Measurements from ENCODE around the gene GMCL2. TPM values are rescaled to one million over a fixed set of nuclear protein-coding genes. Genes with fewer than 3 reads are reported as not detected.
A peak's percentile ranks its signal among the peaks of the same experiment; 100 is the strongest.

GMCL2 gene
- total RNA-seq, 1 experiment from 2014 or later: not detected

DNA sequence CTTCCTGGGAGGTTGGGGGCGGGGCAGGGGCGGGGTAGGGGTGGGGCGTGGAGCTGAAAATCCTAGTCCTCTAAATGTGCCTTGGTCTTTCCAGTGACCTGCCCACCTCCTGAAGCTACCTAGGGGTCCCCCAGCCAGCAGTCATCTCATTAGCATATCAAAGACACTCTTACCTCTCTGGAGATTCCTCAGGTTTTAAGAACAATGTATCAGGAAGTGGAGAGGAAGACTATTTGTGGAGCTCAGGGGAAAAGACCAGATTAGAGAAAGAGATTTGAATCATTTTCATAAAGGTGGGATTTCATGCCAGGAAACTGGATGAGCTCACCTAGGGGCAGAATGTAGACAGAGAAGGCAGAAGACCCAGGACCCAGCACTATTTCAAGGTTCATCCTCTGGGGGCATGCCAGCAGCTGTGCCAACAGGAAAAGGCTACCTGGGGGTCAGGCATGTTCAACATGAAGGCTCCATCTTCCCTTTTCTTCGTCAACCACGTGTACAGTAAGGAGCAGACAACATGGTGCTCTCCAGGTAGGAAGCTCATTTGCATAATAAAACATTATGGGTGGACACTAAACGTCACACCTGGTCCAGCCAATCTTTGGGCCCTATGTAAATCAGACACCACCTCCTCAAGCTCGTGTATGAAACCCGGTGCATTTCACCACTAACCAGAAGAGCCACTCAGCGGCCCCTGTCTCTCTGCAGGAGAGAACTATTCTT is 6.9 kb downstream of the GMCL2 start:
- H3K4me3 Mint-ChIP-seq: peak overlapping the region; percentile 49 to 57
- peak overlapping the region; percentile 97 for H3K27ac ChIP-seq (ENCODE audit: insufficient read length, low read depth, low read length)
- H4K8ac ChIP-seq (replicated peaks; ENCODE audit: insufficient read length, low read depth, low read length): no peak overlapping the region
- H3K18ac ChIP-seq (ENCODE audit: insufficient read length, low read depth, low read length): peak overlapping the region; percentile 96
- peak overlapping the region; percentile 26 for H3K56ac ChIP-seq (ENCODE audit: insufficient read length, low read depth, low read length)
- H3K23ac ChIP-seq (ENCODE audit: insufficient read length, low read depth, low read length): no peak overlapping the region
- H3K4ac ChIP-seq (ENCODE audit: low read depth, low read length): no peak overlapping the region; the same call in 1 of the 2 replicates
- H3T11ph ChIP-seq (ENCODE audit: low read length): no peak overlapping the region
- peak overlapping the region; percentile 15 for H2BK5ac ChIP-seq (ENCODE audit: insufficient read length, low read length)
- H2BK12ac ChIP-seq (ENCODE audit: insufficient read length, low read depth, low read length): no peak overlapping the region
- peak overlapping the region; percentile 90 for H2BK120ac ChIP-seq (ENCODE audit: low read depth, low read length, poor library complexity, severe bottlenecking)
- TF ChIP-seq, protein P1, sequence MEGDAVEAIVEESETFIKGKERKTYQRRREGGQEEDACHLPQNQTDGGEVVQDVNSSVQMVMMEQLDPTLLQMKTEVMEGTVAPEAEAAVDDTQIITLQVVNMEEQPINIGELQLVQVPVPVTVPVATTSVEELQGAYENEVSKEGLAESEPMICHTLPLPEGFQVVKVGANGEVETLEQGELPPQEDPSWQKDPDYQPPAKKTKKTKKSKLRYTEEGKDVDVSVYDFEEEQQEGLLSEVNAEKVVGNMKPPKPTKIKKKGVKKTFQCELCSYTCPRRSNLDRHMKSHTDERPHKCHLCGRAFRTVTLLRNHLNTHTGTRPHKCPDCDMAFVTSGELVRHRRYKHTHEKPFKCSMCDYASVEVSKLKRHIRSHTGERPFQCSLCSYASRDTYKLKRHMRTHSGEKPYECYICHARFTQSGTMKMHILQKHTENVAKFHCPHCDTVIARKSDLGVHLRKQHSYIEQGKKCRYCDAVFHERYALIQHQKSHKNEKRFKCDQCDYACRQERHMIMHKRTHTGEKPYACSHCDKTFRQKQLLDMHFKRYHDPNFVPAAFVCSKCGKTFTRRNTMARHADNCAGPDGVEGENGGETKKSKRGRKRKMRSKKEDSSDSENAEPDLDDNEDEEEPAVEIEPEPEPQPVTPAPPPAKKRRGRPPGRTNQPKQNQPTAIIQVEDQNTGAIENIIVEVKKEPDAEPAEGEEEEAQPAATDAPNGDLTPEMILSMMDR (conservative IDR thresholded peaks at IDR 0.05): peak; percentile 26; the same call in 1 of the 3 replicates
- H2AK5ac ChIP-seq (ENCODE audit: insufficient read length, low read length): no peak overlapping the region
- no peak overlapping the region for H2BK20ac ChIP-seq (ENCODE audit: low read depth, low read length, poor library complexity, severe bottlenecking)
- peak; percentile 96 for DNase-seq
- no CpG with 5 or more reads among the region's 9 CpGs for WGBS (ENCODE audit: extremely low coverage, insufficient read length, low lambda C conversion rate)
- H3K27me3 Mint-ChIP-seq (ENCODE audit: low read depth): no peaks in the 10 kb centered on the region
- no peak overlapping the region for H2BK15ac ChIP-seq (ENCODE audit: low read depth, low read length)
- H3K36me3 Mint-ChIP-seq (ENCODE audit: insufficient read depth in 1 of 3, low read depth in 3 of 3): peaks cover 0 to 9% (median 8%) of the 10 kb centered on the region in 3 experiments; a peak in 5 of 7 replicates
- H3K27me3 ChIP-seq (ENCODE audit: insufficient read depth, low read length): no peaks in the 10 kb centered on the region
- no peaks in the 10 kb centered on the region for H3K9me3 ChIP-seq (ENCODE audit: control insufficient read depth, low read depth, low read length)
- peak overlapping the region; percentile 30 for H4K5ac ChIP-seq (ENCODE audit: insufficient read length, low read depth, low read length)
- H3K9me3 Mint-ChIP-seq: peaks cover 5 to 9% of the 10 kb centered on the region in 2 experiments
- H3K4me1 ChIP-seq (ENCODE audit: insufficient read depth, low read length): peaks cover 6% of the 10 kb centered on the region; the same call in 1 of the 2 replicates
- peak overlapping the region; percentile 98 to 100 (median 99) for H3K27ac Mint-ChIP-seq
- no peaks in the 10 kb centered on the region for H3K79me1 ChIP-seq (ENCODE audit: insufficient read depth, low read depth, low read length, poor library complexity, severe bottlenecking)
- H4K20me1 ChIP-seq (ENCODE audit: control insufficient read depth, insufficient read depth, insufficient read length): peaks cover 3% of the 10 kb centered on the region
- no peaks in the 10 kb centered on the region for H3K23me2 ChIP-seq (ENCODE audit: insufficient read length, low read depth, low read length, poor library complexity, severe bottlenecking)
- H3K4me2 ChIP-seq (ENCODE audit: insufficient read depth, insufficient read length, low read length): peak overlapping the region; percentile 56
- no peak overlapping the region for H4K91ac ChIP-seq (ENCODE audit: insufficient read length, low read depth, low read length)
- no peak overlapping the region for H2AFZ ChIP-seq (ENCODE audit: low read length)
- peak overlapping the region; percentile 85; the same call in 1 of the 2 replicates for H3K14ac ChIP-seq (ENCODE audit: insufficient read depth, low read length)
- H3K4me1 Mint-ChIP-seq: peaks cover 32 to 33% of the 10 kb centered on the region in 2 experiments
- H3K79me2 ChIP-seq (ENCODE audit: insufficient read depth, low read length): no peaks in the 10 kb centered on the region
- peak overlapping the region; percentile 48 for H3K9ac ChIP-seq (ENCODE audit: extremely low read depth, insufficient read length, low read length)

Measured in H9 (cell line).